Measurements from ENCODE around the gene THAP6. TPM values are rescaled to one million over a fixed set of nuclear protein-coding genes. Genes with fewer than 3 reads are reported as not detected.
"Not testable (repeated sequence)": the region's sequence is repeated elsewhere in the genome, so short reads cannot be mapped to it uniquely, and the experiment has no call there.

Gene THAP6
- polyA plus RNA-seq, 1 donor from 2014 or later, result 42.9 TPM

GRCh38 chr4:75516144-75516543, 1.9 kb downstream of the THAP6 start:
- peak overlapping the region; percentile 99 for H3K27ac ChIP-seq (ENCODE audit: low read length)
- H3K79me2 ChIP-seq (replicated peaks; ENCODE audit: insufficient read depth, low read length), result peaks cover 54% of the 10 kb centered on the region
- no peak overlapping the region for H2AFZ ChIP-seq (ENCODE audit: low read depth, low read length)
- H3K4me2 ChIP-seq (ENCODE audit: low read length), result peak overlapping the region; percentile 99
- no peaks in the 10 kb centered on the region for H3K27me3 ChIP-seq (ENCODE audit: insufficient read depth, low read depth, low read length)
- H3K9me3 ChIP-seq (ENCODE audit: low read length), result no peaks in the 10 kb centered on the region
- H3K36me3 ChIP-seq (ENCODE audit: insufficient read depth, low read length), result no peaks in the 10 kb centered on the region
- H3F3A ChIP-seq (ENCODE audit: insufficient read depth, low read length, poor library complexity, severe bottlenecking), result peaks cover 9% of the 10 kb centered on the region
- peak overlapping the region; percentile 0 for H3K9ac ChIP-seq (ENCODE audit: low read length)
- no peaks in the 10 kb centered on the region for H3K9me2 ChIP-seq (ENCODE audit: insufficient read depth, low read length)
- no peak for TF ChIP-seq RAD21 (conservative IDR thresholded peaks at IDR 0.05)
- TF ChIP-seq SMC3 (conservative IDR thresholded peaks at IDR 0.05; ENCODE audit: poor library complexity), result no peak
- TF ChIP-seq EP300 (conservative IDR thresholded peaks at IDR 0.05; ENCODE audit: poor library complexity, severe bottlenecking), result no peak
- TF ChIP-seq MXI1 (conservative IDR thresholded peaks at IDR 0.05; ENCODE audit: poor library complexity, severe bottlenecking), result no peak
- no peak for TF ChIP-seq POLR2AphosphoS5 (IDR thresholded peaks at IDR 0.05)
- no peak for TF ChIP-seq TAF1 (IDR thresholded peaks at IDR 0.05; ENCODE audit: low read depth)
- no peak for TF ChIP-seq REST (IDR thresholded peaks at IDR 0.05; ENCODE audit: borderline replicate concordance)
- no peak for TF ChIP-seq CTCF (IDR thresholded peaks at IDR 0.05; ENCODE audit: poor library complexity, severe bottlenecking)
- TF ChIP-seq EZH2 (IDR thresholded peaks at IDR 0.05; ENCODE audit: borderline replicate concordance, insufficient read depth, low read length, poor library complexity, severe bottlenecking), result no peak
- H3K4me3 ChIP-seq (ENCODE audit: low read length), result peak overlapping the region; percentile 79
- no peaks in the 10 kb centered on the region for H4K20me1 ChIP-seq (ENCODE audit: insufficient read depth)

- not testable (repeated sequence) for H3K9ac ChIP-seq (ENCODE audit: low read length); H3K4me3 ChIP-seq (ENCODE audit: low read length); H2AFZ ChIP-seq (ENCODE audit: low read depth, low read length); H3K4me2 ChIP-seq (ENCODE audit: low read length); H3K9me3 ChIP-seq (ENCODE audit: low read length); H3K9me2 ChIP-seq (ENCODE audit: insufficient read depth, low read length); H4K20me1 ChIP-seq (ENCODE audit: insufficient read depth); H3K27ac ChIP-seq (ENCODE audit: low read length); H3K27me3 ChIP-seq (ENCODE audit: insufficient read depth, low read depth, low read length); H3K36me3 ChIP-seq (ENCODE audit: insufficient read depth, low read length); H3F3A ChIP-seq (ENCODE audit: insufficient read depth, low read length, poor library complexity, severe bottlenecking)
- H3K79me2 ChIP-seq (replicated peaks; ENCODE audit: insufficient read depth, low read length), result peaks cover 29% of the 10 kb centered on the region
Measured at GRCh38 chr4:75519452-75519851, 5.2 kb downstream of the THAP6 start.

GRCh38 chr4:75525086-75525485, 10.8 kb downstream of the THAP6 start:
- no peaks in the 10 kb centered on the region for H3F3A ChIP-seq (ENCODE audit: insufficient read depth, low read length, poor library complexity, severe bottlenecking)
- H3K4me2 ChIP-seq (ENCODE audit: low read length), result no peak overlapping the region
- H3K27ac ChIP-seq (ENCODE audit: low read length), result no peak overlapping the region
- peaks cover 11% of the 10 kb centered on the region for H3K36me3 ChIP-seq (ENCODE audit: insufficient read depth, low read length)
- no peak overlapping the region for H2AFZ ChIP-seq (ENCODE audit: low read depth, low read length)
- no peaks in the 10 kb centered on the region for H3K9me2 ChIP-seq (ENCODE audit: insufficient read depth, low read length)
- no peaks in the 10 kb centered on the region for H3K27me3 ChIP-seq (ENCODE audit: insufficient read depth, low read depth, low read length)
- H4K20me1 ChIP-seq (ENCODE audit: insufficient read depth), result no peaks in the 10 kb centered on the region
- H3K9me3 ChIP-seq (ENCODE audit: low read length), result no peaks in the 10 kb centered on the region
- H3K79me2 ChIP-seq (replicated peaks; ENCODE audit: insufficient read depth, low read length), result peaks cover 9% of the 10 kb centered on the region
- no peak overlapping the region for H3K9ac ChIP-seq (ENCODE audit: low read length)
- no peak for TF ChIP-seq POLR2AphosphoS5 (IDR thresholded peaks at IDR 0.05)
- TF ChIP-seq RAD21 (conservative IDR thresholded peaks at IDR 0.05), result no peak
- TF ChIP-seq CTCF (IDR thresholded peaks at IDR 0.05; ENCODE audit: poor library complexity, severe bottlenecking), result no peak
- TF ChIP-seq MXI1 (conservative IDR thresholded peaks at IDR 0.05; ENCODE audit: poor library complexity, severe bottlenecking), result no peak
- no peak for TF ChIP-seq SMC3 (conservative IDR thresholded peaks at IDR 0.05; ENCODE audit: poor library complexity)
- TF ChIP-seq TAF1 (IDR thresholded peaks at IDR 0.05; ENCODE audit: low read depth), result no peak
- no peak for TF ChIP-seq EZH2 (IDR thresholded peaks at IDR 0.05; ENCODE audit: borderline replicate concordance, insufficient read depth, low read length, poor library complexity, severe bottlenecking)
- TF ChIP-seq REST (IDR thresholded peaks at IDR 0.05; ENCODE audit: borderline replicate concordance), result no peak
- no peak for TF ChIP-seq EP300 (conservative IDR thresholded peaks at IDR 0.05; ENCODE audit: poor library complexity, severe bottlenecking)
- H3K4me3 ChIP-seq (ENCODE audit: low read length), result no peak overlapping the region
